GM12878 (cell line): ENCODE measurements around the gene GNAL. TPM values are rescaled to one million over a fixed set of nuclear protein-coding genes. Genes with fewer than 3 reads are reported as not detected.

Experiments
- ATAC-seq: fragments of 200-7000 bp; cut with Tn5 transposase; 3 replicates; pipeline ENCODE4 v1.9.1; 2020; ENCODE audit warnings: mild to moderate bottlenecking, moderate library complexity
- BruUV-seq: library from RNA; stranded (reverse); fragments of 400-500 nt; replicated peaks from 2 replicates; lab custom pipeline; 2021; lab: Mats Ljungman, UMichigan
- CTCF ChIA-PET: fragments of 300-600 bp; sonication (Branson Sonifier 250); formaldehyde crosslinking; extraction: SDS; loops from one replicate; lab custom pipeline; 2021; ENCODE audit warnings: inconsistent platforms; lab: Yijun Ruan, JAX
- POLR2A ChIA-PET: fragments of 350-600 bp; formaldehyde crosslinking; extraction: SDS; loops from one replicate; lab custom pipeline; 2021; ENCODE audit warnings: inconsistent platforms; lab: Charles Lee
- RAD21 ChIA-PET: fragments of 300-600 bp; sonication (Branson Sonifier 250); formaldehyde crosslinking; loops from one replicate; lab custom pipeline; 2023; ENCODE audit warnings: antibody characterized with exemption; ENCODE audit not compliant: unreplicated experiment; lab: Charles Lee
- SMC1A ChIA-PET: fragments of 300-600 bp; sonication (Branson Sonifier 250); formaldehyde crosslinking; loops from one replicate; lab custom pipeline; 2023; ENCODE audit not compliant: unreplicated experiment, uncharacterized antibody; lab: Charles Lee
- DNase-seq: peaks from one replicate; pipeline ENCODE4 v3.0.0-alpha.2; 2011; ENCODE audit warnings: low read depth, low spot score
- FAIRE-seq: peaks from 3 replicates; lab custom pipeline; 2011; peaks lifted over from hg19 to GRCh38; lab: Jason Lieb, UNC
- H2AFZ ChIP-seq: 2 replicates; pipeline ENCODE4 v1.6.0; 2011; ENCODE audit warnings: low read depth, low read length, control low read depth; ENCODE audit not compliant: control insufficient read depth
- H3K27ac ChIP-seq: 2 replicates; pipeline ENCODE4 v1.5.1; 2011; ENCODE audit warnings: control low read depth; ENCODE audit not compliant: control insufficient read depth, insufficient read depth
- H3K27me3 ChIP-seq, 2 experiments: replicated peaks in 1 of 2; 2 replicates each; pipeline versions ENCODE4 v1.6.0 to v1.6.1; 2011; ENCODE audit warnings: low read length in 1 of 2; ENCODE audit not compliant: control insufficient read depth in 2 of 2, insufficient read depth in 2 of 2
- H3K36me3 ChIP-seq, 2 experiments: 2 replicates each; pipeline ENCODE4 v1.5.1; 2011; ENCODE audit warnings: low read length in 1 of 2; ENCODE audit not compliant: control insufficient read depth in 2 of 2, insufficient read depth in 2 of 2
- H3K4me1 ChIP-seq: 2 replicates; pipeline ENCODE4 v1.6.1; 2011; ENCODE audit warnings: mild to moderate bottlenecking, low read length, moderate library complexity, mixed read lengths; ENCODE audit not compliant: control insufficient read depth, insufficient read depth
- H3K4me2 ChIP-seq: 2 replicates; pipeline ENCODE4 v1.6.0; 2011; ENCODE audit warnings: control low read depth; ENCODE audit not compliant: control insufficient read depth, insufficient read depth
- H3K4me3 ChIP-seq: fragments of 200-600 bp; sonication (generic); 2 replicates; pipeline ENCODE4 v1.5.1; 2016
- H3K79me2 ChIP-seq: 2 replicates; pipeline ENCODE4 v1.6.0; 2011; ENCODE audit warnings: low read length; ENCODE audit not compliant: control insufficient read depth, insufficient read depth
- H3K9ac ChIP-seq: 2 replicates; pipeline ENCODE4 v1.8.0; 2011; ENCODE audit warnings: low read length, control low read depth, mixed read lengths; ENCODE audit not compliant: control insufficient read depth, insufficient read depth
- H3K9me3 ChIP-seq: replicated peaks from 3 replicates; pipeline ENCODE4 v1.5.1; 2011; ENCODE audit warnings: mild to moderate bottlenecking, low read length; ENCODE audit not compliant: control insufficient read depth, insufficient read depth
- H4K20me1 ChIP-seq: 2 replicates; pipeline ENCODE4 v1.6.0; 2011; ENCODE audit not compliant: control insufficient read depth, insufficient read depth
- FOXK2 ChIP-seq: fragments of 450-650 bp; IDR thresholded peaks from 2 replicates; pipeline ENCODE4 v1.6.1; 2017; ENCODE audit warnings: mild to moderate bottlenecking, moderate library complexity
- GABPA ChIP-seq: IDR thresholded peaks from 2 replicates; pipeline ENCODE4 v1.6.1; 2014; ENCODE audit warnings: antibody characterized with exemption, low read depth, mild to moderate bottlenecking, inconsistent platforms
- MEF2B ChIP-seq: fragments of 450-650 bp; IDR thresholded peaks from 2 replicates; pipeline ENCODE4 v1.6.1; 2018; ENCODE audit warnings: mild to moderate bottlenecking, moderate library complexity; ENCODE audit not compliant: partially characterized antibody, poor library complexity, severe bottlenecking
- MYC ChIP-seq: IDR thresholded peaks from 2 replicates; pipeline ENCODE4 v1.6.1; 2011; ENCODE audit warnings: mild to moderate bottlenecking, low read length, moderate library complexity, inconsistent platforms; ENCODE audit not compliant: insufficient read depth, insufficient replicate concordance, insufficient read length, severe bottlenecking
- RAD21 ChIP-seq: IDR thresholded peaks from 2 replicates; pipeline ENCODE4 v1.6.1; 2011; ENCODE audit warnings: mild to moderate bottlenecking, low read depth, low read length, moderate library complexity; ENCODE audit not compliant: insufficient read depth
- SMARCA5 ChIP-seq: fragments of 450-650 bp; IDR thresholded peaks from 2 replicates; pipeline ENCODE4 v1.6.1; 2017; ENCODE audit warnings: mild to moderate bottlenecking
- SMC3 ChIP-seq: IDR thresholded peaks from 2 replicates; pipeline ENCODE4 v1.6.1; 2011; ENCODE audit warnings: low read length, improper control_type of control experiment, borderline replicate concordance
- ZBTB11 ChIP-seq: fragments of 450-650 bp; formaldehyde crosslinking; IDR thresholded peaks from 2 replicates; pipeline ENCODE4 v1.5.0; 2022; ENCODE audit warnings: mild to moderate bottlenecking, missing genetic modification characterization
- ZBTB40 ChIP-seq: fragments of 450-650 bp; IDR thresholded peaks from 2 replicates; pipeline ENCODE4 v1.6.1; 2016; ENCODE audit warnings: mild to moderate bottlenecking, moderate library complexity, borderline replicate concordance
- ZNF207 ChIP-seq: fragments of 450-650 bp; IDR thresholded peaks from 2 replicates; pipeline ENCODE4 v1.6.1; 2014; ENCODE audit warnings: antibody characterized with exemption, mild to moderate bottlenecking, borderline replicate concordance
- whole genome bisulfite sequencing: methylation state at CpG from one replicate; pipeline ENCODE4 v1.1.6; 2016; ENCODE audit warnings: low lambda C conversion rate; ENCODE audit not compliant: insufficient replicate concordance, insufficient coverage; ENCODE audit errors: missing lambda C conversion rate; 5-methylcytosine and 5-hydroxymethylcytosine counted together
- in situ Hi-C: fragments of 300-500 bp; cut with MboI; formaldehyde crosslinking; loops from 9 replicates; pipeline ENCODE4 v1.14.3; 2018; ENCODE audit warnings: mixed read lengths
- intact Hi-C: fragments of 100-400 bp; cut with micrococcal nuclease; formaldehyde crosslinking; loops from one replicate; pipeline ENCODE4 v1.14.2; 2022; ENCODE audit not compliant: unreplicated experiment
- polyA plus RNA-seq, 11 experiments: library from polyadenylated mRNA; depleted of rRNA in 4 of 11; unstranded in 6 of 11; stranded (reverse) in 5 of 11; fragments of >200 nt; fragmentation: Nextera tagmentation in 4 of 11; fragmentation: Illumina TruSeq in 1 of 11; extraction: Ambion mirVana in 4 of 11; extraction: Trizol in 1 of 11; gene quantifications; 1 replicate in 1 of 11; 2 replicates in 10 of 11; pipeline versions ENCODE4 v1.2.1 to v1.2.3, GENCODE V29; 2011 to 2016; ENCODE audit warnings: inconsistent platforms in 2 of 11, missing spikeins in 2 of 11, low read depth in 1 of 11
- total RNA-seq, 4 experiments: library from RNA; depleted of rRNA in 3 of 4; stranded (reverse); fragments of >200 nt in 3 of 4; fragmentation: Illumina TruSeq in 1 of 4; extraction: Trizol in 1 of 4; gene quantifications; 2 replicates each; pipeline versions ENCODE4 v1.2.1 to v1.2.3, GENCODE V29; 2013 to 2021

GNAL gene
- total and polyA plus RNA-seq, 10 of the 15 experiments (the other 5 are each of a cell fraction or from before 2014, with no cell fraction given) = 0.02 to 0.39 (median 0.05) TPM; not detected in 5

- TF ChIP-seq FOXK2 (no peak), MEF2B (no peak)
Measured at GRCh38 chr18:11901826-11902438, 212.9 kb downstream of the GNAL start (continued).

- Histone ChIP-seq H3K4me3 (no peak overlapping the region), H3K9me3 (no peaks in the 10 kb centered on the region), H2AFZ (no peak overlapping the region), H3K4me1 (peaks cover 5% of the 10 kb centered on the region), H3K27ac (no peak overlapping the region), H3K36me3 (peaks cover 0 to 5% of the 10 kb centered on the region in 2 experiments; a peak in 3 of 4 replicates), H3K4me2 (no peak overlapping the region), H4K20me1 (no peaks in the 10 kb centered on the region), H3K79me2 (peaks cover 9% of the 10 kb centered on the region), H3K27me3 (no peaks in the 10 kb centered on the region), H3K9ac (no peak overlapping the region)
- FAIRE-seq (no peak), DNase-seq (no peak), ATAC-seq (no peak)
- RAD21 ChIA-PET = no interaction called here
- WGBS = 90% methylated on average over 7 of the region's 7 CpGs
- POLR2A ChIA-PET = no interaction called here
- intact Hi-C loops = no loop called here
- no TSS peak for BruUV-seq
- SMC1A ChIA-PET = interaction anchor here (1.4 to 1.5 kb wide), 2 partner anchors 11 to 36 kb away, joined by 3 to 4 read pairs; no protein-coding TSS in a partner anchor
- in situ Hi-C loops = no loop called here
- CTCF ChIA-PET = no interaction called here
- TF ChIP-seq SMARCA5 (no peak), SMC3 (no peak), ZBTB11 (CRISPR knock-in tag) (no peak), GABPA (no peak), MYC (no peak), ZNF207 (no peak), ZBTB40 (no peak), RAD21 (no peak)
Measured at GRCh38 chr18:11902522-11903292, 213.6 kb downstream of the GNAL start.
